ENCODE data around the gene TRMT11. TPM values are rescaled to one million over a fixed set of nuclear protein-coding genes. Genes with fewer than 3 reads are reported as not detected.

The TRMT11 gene
- total RNA-seq, 1 donor from 2014 or later: 9.2 TPM

GRCh38 chr6:126050795-126051194, 64.5 kb downstream of the TRMT11 start:
- Histone ChIP-seq H3K4me1 (peaks cover 6% of the 10 kb centered on the region), H3K4me3 (no peak overlapping the region), H3K9me3 (replicated peaks) (no peaks in the 10 kb centered on the region), H3K27ac (replicated peaks) (no peak overlapping the region), H3K27me3 (ENCODE audit: low read depth) (no peaks in the 10 kb centered on the region), H3K36me3 (peaks cover 12% of the 10 kb centered on the region)
- DNase-seq: no peak
- no peak for TF ChIP-seq CTCF (IDR thresholded peaks at IDR 0.05; ENCODE audit: borderline replicate concordance)
- intact Hi-C loops (cut with micrococcal nuclease): no loop called here

- Histone ChIP-seq H3K4me1 (peaks cover 6% of the 10 kb centered on the region), H3K9me3 (replicated peaks) (no peaks in the 10 kb centered on the region), H3K27ac (replicated peaks) (no peak overlapping the region), H3K36me3 (peaks cover 12% of the 10 kb centered on the region), H3K27me3 (ENCODE audit: low read depth) (no peaks in the 10 kb centered on the region), H3K4me3 (no peak overlapping the region)
- DNase-seq: no peak
- TF ChIP-seq CTCF (IDR thresholded peaks at IDR 0.05; ENCODE audit: borderline replicate concordance): no peak
- intact Hi-C loops (cut with micrococcal nuclease): no loop called here
Measured at GRCh38 chr6:126051791-126052190, 65.5 kb downstream of the TRMT11 start.

- no peaks in the 10 kb centered on the region for H3K27me3 ChIP-seq (ENCODE audit: low read depth)
- intact Hi-C loops (cut with micrococcal nuclease): no loop called here
- no peak overlapping the region for H3K27ac ChIP-seq (replicated peaks)
- peaks cover 6% of the 10 kb centered on the region for H3K4me1 ChIP-seq
- H3K36me3 ChIP-seq: peaks cover 6% of the 10 kb centered on the region
- no peak overlapping the region for H3K4me3 ChIP-seq
- TF ChIP-seq CTCF (IDR thresholded peaks at IDR 0.05; ENCODE audit: borderline replicate concordance): no peak
- DNase-seq: no peak
- no peaks in the 10 kb centered on the region for H3K9me3 ChIP-seq (replicated peaks)
Measured at GRCh38 chr6:126052485-126052884, 66.1 kb downstream of the TRMT11 start.

- intact Hi-C loops (cut with micrococcal nuclease): no loop called here
- Histone ChIP-seq H3K4me3 (no peak overlapping the region), H3K4me1 (peaks cover 6% of the 10 kb centered on the region), H3K36me3 (no peaks in the 10 kb centered on the region), H3K27me3 (ENCODE audit: low read depth) (no peaks in the 10 kb centered on the region), H3K9me3 (replicated peaks) (peaks cover 4% of the 10 kb centered on the region), H3K27ac (replicated peaks) (no peak overlapping the region)
- TF ChIP-seq CTCF (IDR thresholded peaks at IDR 0.05; ENCODE audit: borderline replicate concordance): no peak
- DNase-seq: no peak
Measured at GRCh38 chr6:126054258-126054702, 67.9 kb downstream of the TRMT11 start.

GRCh38 chr6:126054802-126055201, 68.5 kb downstream of the TRMT11 start:
- intact Hi-C loops (cut with micrococcal nuclease): no loop called here
- peaks cover 4% of the 10 kb centered on the region for H3K9me3 ChIP-seq (replicated peaks)
- DNase-seq: no peak
- H3K4me3 ChIP-seq: no peak overlapping the region
- H3K27me3 ChIP-seq (ENCODE audit: low read depth): no peaks in the 10 kb centered on the region
- TF ChIP-seq CTCF (IDR thresholded peaks at IDR 0.05; ENCODE audit: borderline replicate concordance): no peak
- no peak overlapping the region for H3K27ac ChIP-seq (replicated peaks)
- H3K36me3 ChIP-seq: no peaks in the 10 kb centered on the region
- H3K4me1 ChIP-seq: peaks cover 6% of the 10 kb centered on the region

- H3K9me3 ChIP-seq (replicated peaks): peaks cover 4% of the 10 kb centered on the region
- H3K27me3 ChIP-seq (ENCODE audit: low read depth): no peaks in the 10 kb centered on the region
- no peaks in the 10 kb centered on the region for H3K36me3 ChIP-seq
- H3K4me1 ChIP-seq: peaks cover 6% of the 10 kb centered on the region
- H3K27ac ChIP-seq (replicated peaks): no peak overlapping the region
- no peak for DNase-seq
- intact Hi-C loops (cut with micrococcal nuclease): no loop called here
- TF ChIP-seq CTCF (IDR thresholded peaks at IDR 0.05; ENCODE audit: borderline replicate concordance): no peak
- H3K4me3 ChIP-seq: no peak overlapping the region
Measured at GRCh38 chr6:126055449-126055848, 69.1 kb downstream of the TRMT11 start.

Measured in left ventricle myocardium inferior (tissue), 1 donor.